CD4-positive, alpha-beta T cell treated with Interleukin-17A for 4 hours (primary cell): ENCODE results near the gene EHMT1.
A peak's percentile ranks its signal among the peaks of the same experiment; 100 is the strongest.

Source experiments
- DNase-seq: peaks from one replicate; pipeline ENCODE4 v3.0.0-alpha.2; 2020; ENCODE audit warnings: mixed read lengths

Gene EHMT1

DNA sequence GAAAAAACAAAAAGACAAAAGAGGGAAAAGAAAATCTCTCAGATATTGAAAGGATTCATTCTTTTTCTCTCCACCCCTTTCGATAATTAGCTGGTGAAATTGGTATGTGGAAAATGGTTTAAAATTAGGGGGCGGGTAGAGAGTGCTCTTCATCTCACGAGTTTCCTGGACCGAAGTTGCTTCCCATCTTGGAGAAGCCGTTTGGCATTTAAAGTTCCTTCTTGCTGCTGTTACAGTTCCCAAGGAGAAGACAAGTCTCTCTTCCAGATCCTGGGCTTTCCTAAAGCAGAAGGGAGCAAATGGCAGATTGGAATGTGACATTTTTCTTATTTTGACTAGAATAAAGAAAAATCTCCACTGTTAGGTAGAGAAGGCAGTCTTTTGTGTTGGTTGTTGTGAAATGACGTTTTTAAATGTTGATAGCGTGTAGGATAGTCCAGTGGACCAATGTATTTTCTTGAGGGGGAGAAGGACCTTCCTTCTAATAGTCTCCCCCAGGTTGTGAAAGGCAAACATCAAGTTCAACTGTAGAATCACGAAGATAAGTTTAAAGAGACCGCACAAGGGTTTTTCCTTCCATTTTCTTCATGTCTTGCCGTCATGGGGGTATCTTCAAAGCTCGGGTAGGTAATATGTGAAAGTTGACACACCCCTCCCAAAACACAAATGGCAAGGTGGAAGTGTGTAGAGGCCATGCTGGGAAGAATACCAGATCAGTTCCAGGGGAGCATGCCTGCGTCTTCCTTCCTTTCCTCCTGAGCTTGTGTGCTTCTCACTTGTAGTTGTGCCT is 77.5 kb downstream of the EHMT1 start:
- DNase-seq = no peak

DNA sequence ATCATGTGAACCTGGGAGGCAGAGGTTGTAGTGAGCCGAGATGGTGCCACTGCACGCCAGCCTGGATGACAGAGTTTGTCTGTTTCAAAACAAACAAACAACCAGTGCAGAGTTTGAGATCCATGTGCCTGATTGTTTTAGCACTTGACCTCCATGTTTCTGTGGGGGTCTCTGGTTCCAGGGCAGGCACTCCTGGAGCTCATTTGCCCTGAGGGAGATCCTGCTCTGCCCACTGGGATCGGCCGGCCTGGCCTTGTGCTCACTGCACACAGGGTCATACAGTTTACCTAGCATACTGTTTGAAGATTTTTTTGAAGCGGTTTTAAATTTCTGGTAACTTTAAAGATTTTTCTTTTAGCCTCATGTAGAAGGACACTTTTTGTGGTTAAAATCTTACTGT is 78.4 kb downstream of the EHMT1 start:
- DNase-seq = no peak

DNA sequence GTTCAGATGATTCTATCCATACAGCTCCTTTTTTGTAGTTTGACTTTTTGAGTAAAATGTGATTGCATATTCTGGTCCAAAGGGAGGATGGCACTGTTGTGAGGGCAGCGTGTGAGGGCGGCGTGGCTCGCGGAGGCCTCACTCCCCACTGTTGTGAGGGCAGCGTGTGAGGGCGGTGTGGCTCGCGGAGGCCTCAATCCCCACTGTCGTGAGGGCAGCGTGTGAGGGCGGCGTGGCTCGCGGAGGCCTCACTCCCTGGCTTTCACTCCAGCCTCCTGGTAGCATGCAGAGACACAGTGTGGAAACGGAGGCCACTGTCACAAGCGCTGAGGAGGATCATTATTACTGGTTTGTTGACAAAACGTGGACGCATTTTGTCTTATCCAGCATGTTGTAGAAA is 79.0 kb downstream of the EHMT1 start:
- no peak for DNase-seq

DNA sequence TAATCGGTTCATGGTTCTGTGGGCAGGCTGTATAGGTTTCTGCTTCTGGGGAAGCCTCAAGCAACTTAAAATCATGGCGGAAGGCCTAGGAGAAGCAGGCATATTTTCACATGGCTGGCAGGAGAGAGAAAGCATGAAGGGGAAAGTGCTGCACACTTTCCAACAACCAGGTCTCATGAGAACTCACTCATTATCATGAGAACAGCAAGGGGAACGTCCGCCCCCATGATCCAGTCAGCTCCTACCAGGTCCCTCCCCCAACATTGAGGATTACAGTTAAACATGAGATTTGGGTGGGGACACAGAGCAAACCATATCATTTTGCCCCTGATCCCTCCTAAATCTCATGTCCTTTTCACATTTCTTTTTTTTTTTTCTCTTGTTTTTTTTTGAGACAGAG is 82.1 kb downstream of the EHMT1 start:
- no peak for DNase-seq

DNA sequence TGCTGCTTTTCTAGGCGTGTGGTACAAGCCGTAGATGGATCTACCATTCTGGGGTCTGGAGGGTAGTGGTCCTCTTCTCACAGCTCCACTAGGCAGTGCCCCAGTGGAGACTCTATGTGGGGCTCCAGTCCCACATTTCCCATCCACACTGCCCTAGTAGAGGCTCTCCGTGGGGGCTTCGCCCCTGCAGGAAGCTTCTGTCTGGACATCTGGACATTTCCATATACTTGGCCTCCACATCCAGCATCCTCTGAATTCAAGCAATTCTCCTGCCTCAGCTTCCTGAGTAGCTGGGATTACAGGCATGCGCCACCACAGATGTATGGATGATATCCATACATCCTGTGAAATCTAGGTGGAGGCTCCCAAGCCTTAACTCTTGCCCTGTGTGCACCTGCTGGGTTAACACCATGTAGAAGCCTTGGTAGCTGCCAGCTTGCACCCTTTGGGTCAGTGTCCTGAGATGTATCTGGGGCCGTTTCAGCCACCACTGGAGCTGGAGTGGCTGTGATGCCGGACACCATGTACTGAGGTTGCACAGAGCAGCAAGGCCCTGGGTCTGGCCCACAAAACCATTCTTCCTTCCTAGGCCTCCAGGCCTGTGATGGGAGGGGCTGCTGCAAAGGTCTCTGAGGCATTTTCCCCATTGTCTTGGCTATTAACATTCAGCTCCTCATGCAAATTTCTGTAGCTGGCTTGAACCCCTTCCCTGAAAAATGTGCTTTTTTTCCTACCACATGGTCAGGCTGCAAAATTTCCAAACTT is 84.0 kb downstream of the EHMT1 start:
- no peak for DNase-seq

DNA sequence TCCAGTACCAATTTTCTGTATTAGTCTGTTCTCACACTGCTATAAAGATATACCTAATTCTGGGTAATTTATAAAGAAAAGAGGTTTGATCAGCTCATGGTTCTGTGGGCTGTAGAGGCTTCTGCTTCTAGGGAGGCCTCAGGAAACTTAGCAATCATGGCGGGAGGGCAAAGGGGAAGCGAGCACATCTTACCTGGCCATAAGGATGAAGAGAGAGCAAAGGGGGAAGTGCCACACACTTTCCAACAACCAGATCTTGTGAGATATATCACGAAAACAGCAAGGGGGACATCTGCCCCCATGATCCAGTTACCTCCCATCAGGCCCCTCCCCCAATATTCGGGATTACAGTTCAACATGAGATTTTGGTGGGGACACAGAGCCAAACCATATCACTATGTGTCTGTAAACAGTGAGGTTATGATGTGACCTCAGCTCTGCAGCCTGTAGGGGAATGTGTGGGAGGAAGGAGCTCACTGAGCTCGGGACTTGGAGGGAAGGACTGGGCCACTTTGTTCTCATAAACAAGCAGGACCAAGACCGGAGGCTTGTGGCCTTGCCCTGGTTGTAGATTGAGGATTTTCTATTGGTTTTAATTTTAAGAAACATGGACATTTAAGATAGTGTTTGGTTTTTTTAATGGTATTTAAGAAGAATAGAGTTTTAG is 85.2 kb downstream of the EHMT1 start:
- no peak for DNase-seq

DNA sequence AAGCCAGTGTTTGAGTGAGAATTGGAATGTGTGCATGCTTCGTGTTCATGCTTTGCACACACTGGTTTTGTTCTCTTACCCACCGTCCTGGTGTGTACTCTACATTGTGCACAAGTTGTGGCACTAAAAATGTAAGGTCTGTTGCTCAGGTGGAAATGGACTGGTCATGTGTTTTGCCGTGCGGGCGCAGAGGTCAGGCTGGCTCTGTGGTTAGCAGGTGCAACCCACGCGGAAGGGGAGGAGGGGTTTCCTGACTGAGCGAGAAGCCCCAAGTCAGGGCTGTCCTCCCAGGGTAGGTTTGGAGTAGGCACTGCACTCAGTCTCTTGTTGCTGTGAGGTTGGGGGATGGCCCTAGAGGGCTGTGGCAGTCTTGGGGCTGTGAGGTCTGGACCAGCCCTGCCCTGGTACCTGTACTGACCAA is 86.6 kb downstream of the EHMT1 start:
- DNase-seq = peak; percentile 64

DNA sequence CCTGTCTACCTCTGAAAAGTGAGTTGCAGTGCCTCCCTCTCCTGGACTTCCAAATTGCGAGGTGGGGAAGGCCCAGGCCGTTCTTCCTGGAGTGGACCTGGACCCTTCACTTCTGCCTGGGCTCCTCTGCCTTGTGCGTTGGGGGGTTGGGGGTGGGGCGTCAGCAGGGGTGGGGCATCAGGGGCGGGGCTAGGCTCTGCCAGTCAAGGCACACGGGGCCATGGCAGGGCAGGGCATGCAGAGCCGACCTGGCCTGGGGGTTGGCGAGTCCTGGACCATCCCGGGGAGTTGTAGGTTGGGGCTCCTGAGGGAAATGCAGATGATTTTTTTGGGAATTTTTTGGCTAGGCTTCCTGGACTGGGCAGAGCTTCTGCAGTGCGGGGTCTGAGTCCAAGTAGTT is 87.1 kb downstream of the EHMT1 start:
- peak; percentile 25 for DNase-seq

DNA sequence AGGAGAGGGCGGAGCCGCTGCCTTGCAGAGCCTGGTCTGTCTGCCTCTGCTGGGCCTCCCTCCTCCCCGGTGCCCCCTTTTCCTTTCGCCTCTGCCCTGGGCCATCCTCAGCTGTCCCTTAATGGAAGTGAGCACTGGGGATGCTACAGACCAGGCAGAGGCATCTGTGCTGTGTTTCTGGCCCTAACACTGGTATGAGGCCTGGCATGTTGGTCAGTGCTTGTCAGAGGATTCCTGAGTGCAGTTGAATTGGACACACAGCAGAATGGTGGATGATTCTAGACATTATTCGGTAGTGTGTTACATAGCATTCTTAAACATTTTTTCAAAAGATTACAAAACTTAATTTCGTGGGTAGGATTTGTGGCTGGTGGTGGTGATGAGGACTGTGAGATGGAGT is 88.6 kb downstream of the EHMT1 start:
- no peak for DNase-seq

DNA sequence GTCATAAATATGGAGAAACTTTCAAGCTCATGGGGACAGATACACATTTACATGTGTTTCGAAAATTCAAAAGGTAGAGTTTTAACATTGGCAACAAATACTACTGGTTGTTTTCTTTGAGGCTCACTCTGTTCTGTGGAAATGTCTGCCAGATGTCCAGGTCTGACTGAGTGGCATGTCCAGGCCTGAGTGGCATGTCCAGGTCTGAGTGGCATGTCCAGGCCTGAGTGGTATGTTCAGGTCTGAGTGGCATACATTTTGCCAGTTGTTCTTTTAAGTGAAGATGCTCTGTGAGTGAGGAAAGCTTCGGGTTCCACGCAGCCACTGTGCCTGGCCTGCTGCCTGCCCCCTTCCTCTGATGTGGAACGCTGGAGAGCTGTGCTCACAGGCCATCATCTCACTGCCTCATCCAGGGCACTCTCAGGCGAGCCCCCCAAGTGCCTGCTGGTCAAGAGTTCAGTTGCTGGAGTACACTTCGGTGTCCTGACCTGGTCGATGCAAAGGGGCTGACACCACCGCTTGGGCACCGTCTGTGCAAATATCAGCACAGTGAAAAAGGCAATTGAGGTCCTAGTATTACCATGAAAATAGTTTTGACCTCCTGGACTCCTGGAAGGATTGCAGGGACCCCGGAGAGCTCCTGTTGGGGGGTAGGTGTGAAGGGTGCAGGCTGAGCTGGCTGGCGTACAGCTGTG is 89.9 kb downstream of the EHMT1 start:
- no peak for DNase-seq

DNA sequence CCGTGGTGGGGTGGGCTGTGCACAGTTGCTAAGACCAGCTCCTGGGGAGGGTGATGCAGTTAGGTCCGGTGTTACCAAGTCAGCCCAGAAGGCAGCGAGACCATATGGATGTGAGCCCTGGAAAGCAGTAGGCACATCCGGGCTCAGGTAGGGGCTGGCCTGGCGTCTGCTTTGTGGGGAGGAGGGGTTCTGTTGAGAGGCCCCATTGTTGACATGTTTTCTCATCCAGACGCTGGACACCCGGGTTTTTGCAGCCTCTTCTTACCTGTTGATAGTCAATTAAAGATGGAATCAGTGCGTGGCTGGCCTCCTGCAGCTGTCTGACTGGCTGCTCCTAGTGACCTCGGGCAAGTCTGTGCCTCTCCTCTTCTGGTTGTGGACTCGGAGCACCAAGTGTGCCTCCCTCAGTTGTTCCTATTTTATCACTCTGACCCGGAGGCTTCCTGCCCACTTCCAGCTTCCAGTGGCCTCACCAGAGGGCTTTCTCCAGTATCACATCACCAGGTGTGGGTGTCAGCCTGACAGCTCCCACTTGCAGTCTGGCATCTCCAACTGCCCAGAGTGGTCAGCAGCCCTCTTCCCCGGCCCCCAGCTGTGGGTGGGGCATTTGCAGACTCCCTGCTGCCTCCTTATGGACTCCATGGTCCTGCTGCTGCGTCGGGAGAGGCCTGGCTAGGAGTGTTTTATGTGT is 90.8 kb downstream of the EHMT1 start:
- DNase-seq = no peak

DNA sequence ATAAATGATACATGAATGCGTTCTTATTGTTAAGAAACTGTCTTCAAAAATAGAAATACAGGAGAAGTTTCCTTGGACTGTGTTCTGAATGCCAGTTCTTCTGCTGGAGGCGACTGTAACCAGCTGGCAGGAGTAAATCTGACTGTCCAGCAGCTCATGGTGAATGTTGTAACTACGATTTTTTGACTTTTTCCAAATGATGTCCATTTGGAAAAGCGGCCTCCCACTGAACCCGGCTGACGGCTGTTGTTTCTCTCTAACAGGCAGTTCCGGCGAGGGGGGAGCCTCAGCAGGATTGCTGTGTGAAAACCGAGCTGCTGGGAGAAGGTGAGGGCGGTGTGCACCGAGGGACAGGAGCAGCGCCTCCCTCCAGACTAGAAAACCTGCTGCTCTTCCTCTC is 91.9 kb downstream of the EHMT1 start:
- DNase-seq = no peak

DNA sequence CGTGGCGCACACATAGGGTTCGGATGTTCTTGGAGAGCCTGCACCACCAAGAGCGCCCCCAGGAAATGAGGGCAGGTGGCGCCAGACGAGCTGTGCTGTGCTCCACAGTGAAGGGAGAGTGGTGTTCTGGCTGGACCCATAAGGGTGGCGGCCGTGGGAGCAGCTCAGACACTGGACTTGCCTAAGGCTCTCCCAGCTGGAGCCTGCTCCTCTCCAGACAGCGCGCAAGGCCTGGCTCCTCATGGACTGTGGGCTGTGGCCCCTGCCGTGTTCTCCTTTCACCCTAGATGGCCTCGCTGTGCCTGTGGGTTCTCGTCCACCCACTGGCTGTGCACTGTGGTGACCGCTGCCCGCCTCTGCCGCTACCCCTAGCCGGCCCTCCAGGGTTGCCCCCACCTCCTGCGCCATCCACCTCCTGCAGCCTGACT is 92.9 kb downstream of the EHMT1 start:
- no peak for DNase-seq

DNA sequence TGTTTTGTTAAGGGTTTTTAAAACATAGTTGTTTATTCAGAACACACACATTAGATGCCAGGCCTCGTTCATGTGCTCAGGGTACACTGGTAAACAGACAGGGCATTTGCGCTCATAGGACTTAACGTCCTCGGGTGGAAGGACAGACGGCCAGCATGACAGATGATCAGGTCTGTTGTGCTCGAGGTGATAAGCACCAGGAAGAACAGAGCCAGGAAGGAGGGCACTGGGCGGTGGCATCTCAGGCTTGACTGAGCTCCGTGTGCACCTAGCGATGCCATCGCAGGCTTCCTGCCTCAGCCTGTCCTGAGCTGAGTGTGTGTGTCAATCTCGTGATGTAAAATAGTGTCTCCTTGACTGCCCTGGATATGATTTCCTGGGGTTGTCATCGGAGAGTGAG is 96.5 kb downstream of the EHMT1 start:
- no peak for DNase-seq

DNA sequence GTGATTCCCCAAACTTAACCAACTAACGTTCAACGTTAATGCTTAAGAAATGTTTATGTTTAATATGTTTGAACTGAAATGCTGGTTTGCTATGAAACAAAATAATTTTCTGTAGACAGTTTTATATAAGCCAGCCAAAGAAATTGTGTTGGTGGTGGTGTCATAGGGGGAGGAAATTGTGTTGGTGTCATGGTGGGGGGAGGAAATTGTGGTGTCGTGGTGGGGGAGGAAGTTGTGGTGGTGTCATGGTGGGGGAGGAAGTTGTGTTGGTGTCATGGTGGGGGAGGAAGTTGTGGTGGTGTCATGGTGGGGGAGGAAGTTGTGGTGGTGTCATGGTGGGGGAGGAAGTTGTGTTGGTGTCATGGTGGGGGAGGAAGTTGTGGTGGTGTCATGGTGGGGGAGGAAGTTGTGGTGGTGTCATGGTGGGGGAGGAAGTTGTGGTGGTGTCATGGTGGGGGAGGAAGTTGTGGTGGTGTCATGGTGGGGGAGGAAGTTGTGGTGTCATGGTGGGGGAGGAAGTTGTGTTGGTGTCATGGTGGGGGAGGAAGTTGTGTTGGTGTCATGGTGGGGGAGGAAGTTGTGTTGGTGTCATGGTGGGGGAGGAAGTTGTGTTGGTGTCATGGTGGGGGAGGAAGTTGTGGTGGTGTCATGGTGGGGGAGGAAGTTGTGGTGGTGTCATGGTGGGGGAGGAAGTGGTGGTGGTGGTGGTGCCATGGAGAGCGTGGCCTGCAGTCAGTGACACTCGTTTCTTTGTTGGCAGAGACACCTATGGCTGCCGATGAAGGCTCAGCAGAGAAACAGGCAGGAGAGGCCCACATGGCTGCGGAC is 97.3 kb downstream of the EHMT1 start:
- DNase-seq = peak; percentile 14

DNA sequence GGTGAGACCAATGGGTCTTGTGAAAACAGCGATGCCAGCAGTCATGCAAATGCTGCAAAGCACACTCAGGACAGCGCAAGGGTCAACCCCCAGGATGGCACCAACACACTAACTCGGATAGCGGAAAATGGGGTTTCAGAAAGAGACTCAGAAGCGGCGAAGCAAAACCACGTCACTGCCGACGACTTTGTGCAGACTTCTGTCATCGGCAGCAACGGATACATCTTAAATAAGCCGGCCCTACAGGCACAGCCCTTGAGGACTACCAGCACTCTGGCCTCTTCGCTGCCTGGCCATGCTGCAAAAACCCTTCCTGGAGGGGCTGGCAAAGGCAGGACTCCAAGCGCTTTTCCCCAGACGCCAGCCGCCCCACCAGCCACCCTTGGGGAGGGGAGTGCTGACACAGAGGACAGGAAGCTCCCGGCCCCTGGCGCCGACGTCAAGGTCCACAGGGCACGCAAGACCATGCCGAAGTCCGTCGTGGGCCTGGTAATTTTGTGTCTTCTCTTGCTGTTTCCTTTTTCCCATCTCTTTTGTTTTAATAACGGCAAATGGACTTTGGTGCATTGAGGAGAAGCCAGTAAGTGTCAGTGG is 98.0 kb downstream of the EHMT1 start:
- DNase-seq = no peak

DNA sequence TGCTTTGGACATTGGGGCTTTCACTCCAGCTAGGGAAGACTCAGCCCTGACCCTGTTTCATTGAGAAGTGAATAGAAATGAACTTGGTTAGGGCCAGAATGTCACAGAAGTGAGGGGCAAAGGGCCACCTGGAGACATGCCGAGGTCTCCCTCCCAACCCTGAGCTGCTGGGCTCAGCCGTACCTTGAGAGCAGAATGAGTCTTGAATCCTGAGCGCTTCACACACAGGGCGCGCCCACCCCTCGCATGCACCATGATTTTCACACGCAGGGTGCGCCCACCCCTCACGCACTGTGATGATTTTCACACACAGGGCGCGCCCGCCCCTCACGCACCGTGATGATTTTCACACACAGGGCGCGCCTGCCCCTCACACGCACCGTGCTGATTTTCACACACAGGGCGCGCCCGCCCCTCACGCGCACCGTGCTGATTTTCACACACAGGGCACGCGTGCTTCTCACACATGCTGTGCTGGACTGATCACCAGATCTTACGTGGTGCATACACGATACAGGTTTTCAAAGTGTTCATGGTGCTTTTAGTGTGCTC is 99.0 kb downstream of the EHMT1 start:
- no peak for DNase-seq

DNA sequence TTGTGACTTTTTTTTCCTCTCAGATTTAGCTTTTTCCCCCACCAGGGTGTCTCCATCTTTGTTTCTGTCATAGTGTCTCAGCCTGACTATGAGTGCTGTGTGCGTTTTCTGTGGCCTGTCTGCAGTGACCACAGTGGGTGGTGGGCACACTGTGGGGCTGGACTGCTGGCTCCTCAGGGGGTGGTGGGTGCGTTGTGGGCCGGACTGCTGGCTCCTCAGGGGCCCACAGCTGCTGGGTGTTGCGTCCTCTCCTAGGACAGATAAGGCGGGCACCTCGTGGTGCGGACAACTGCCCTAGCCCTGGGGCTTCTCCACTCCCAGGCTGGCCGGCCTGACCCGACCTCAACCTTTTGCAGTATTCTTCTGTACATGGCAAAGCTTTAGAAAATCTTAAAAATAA is 100.4 kb downstream of the EHMT1 start:
- DNase-seq = no peak

DNA sequence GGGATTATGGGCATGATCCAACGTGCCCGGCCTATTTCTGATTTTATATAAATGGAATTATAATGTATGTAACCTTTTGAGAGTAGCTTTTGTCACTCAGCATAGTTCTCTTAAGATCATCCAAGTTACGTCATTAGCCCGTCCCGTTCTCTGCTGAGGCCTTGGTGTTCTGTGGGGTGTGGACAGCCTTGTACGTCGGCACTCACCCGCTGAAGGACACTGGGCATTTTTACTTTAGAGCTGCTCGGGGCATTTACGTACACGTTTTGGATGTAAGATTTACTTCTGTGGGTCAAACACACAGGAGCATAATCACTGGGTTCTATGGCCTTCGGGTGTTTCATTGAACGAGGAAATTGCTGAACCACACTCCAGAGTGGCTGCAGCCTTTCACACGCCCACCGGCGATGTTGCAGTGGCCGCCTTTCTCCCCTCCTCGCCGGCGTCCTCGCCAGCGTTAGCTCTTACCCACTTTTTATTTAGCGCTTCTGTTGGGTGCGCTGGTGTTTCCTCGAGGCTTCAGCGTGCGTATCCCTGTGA is 101.8 kb downstream of the EHMT1 start:
- DNase-seq = no peak

DNA sequence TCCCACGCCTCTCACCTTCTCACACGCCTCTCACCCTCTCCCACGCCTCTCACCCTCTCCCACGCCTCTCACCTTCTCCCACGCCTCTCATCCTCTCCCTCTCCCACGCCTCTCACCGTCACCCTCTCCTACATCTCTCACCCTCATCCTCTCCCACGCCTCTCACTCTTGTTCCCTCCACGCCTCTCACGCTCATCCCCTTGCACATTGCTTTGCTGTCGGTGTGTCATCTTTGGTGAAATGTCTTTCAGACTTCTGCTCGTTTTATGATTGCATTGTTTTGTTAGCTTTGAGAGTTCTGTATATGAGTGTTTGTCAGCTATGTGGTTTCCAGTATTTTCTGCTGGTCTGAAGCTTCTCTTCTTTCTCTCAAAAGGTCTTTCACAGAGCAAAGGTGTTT is 102.7 kb downstream of the EHMT1 start:
- DNase-seq = peak; percentile 54

DNA sequence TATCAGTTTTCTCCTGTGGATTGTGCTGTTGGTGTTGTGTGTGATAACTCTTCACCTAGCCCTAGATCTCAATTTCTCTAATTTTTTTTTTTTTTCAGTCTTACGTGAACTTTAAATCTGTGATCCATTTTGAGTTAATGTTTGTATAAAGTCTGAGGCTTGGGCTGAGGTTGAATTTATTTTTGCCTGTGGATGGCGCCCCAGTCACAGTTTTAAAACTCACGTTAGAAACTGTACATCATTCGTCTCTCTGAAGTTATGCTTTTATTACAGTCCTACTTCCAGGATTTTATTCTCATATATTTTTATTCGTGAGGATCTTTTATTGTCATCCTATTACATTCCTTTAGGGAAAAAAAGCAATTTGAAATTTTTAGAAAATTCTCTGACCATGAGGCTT is 103.1 kb downstream of the EHMT1 start:
- DNase-seq = peak; percentile 62
